HL-60 (cell line): ENCODE measurements around the gene EPHA2.

ENCODE experiments used
- DNase-seq, 2 experiments: peaks; one replicate each; pipeline ENCODE4 v3.0.0-alpha.2; 2010 to 2020; ENCODE audit warnings: low read depth in 1 of 2, low spot score in 1 of 2
- H3K27ac ChIP-seq: fragments of 250-450 bp; sonication (Bioruptor Pico); replicated peaks from 2 replicates; pipeline ENCODE4 v1.5.1; 2020; ENCODE audit warnings: mild to moderate bottlenecking, moderate library complexity
- H3K27me3 ChIP-seq: fragments of 250-450 bp; sonication (Bioruptor Pico); 2 replicates; pipeline ENCODE4 v1.5.1; 2021; ENCODE audit warnings: mild to moderate bottlenecking, moderate library complexity; ENCODE audit not compliant: insufficient read depth, poor library complexity, severe bottlenecking
- H3K4me3 ChIP-seq: replicated peaks from 2 replicates; pipeline ENCODE4 v1.5.1; 2011; ENCODE audit warnings: mild to moderate bottlenecking, control low read depth, low read length; ENCODE audit not compliant: insufficient read depth
- GABPA ChIP-seq: IDR thresholded peaks from 2 replicates; pipeline ENCODE4 v1.6.1; 2012; ENCODE audit warnings: low read depth
- POLR2AphosphoS5 ChIP-seq: IDR thresholded peaks from 2 replicates; pipeline ENCODE4 v1.6.1; 2012; ENCODE audit warnings: low read depth
- SPI1 ChIP-seq: IDR thresholded peaks from 2 replicates; pipeline ENCODE4 v1.6.1; 2012; ENCODE audit warnings: low read depth, mild to moderate bottlenecking, borderline replicate concordance
- long read RNA-seq: library from polyadenylated mRNA; unstranded; transcript quantifications from one replicate; pipeline ENCODE4 v2.0.0, GENCODE V29; 2020
- TF ChIP-seq, protein P1 (sequence below): IDR thresholded peaks from one replicate; pipeline ENCODE4 v1.5.1; 2011; ENCODE audit warnings: low read length, control low read depth, inconsistent platforms; ENCODE audit not compliant: insufficient read depth
- TF ChIP-seq, protein P2 (sequence below): IDR thresholded peaks from 2 replicates; pipeline ENCODE4 v1.6.1; 2012; ENCODE audit warnings: low read depth; ENCODE audit not compliant: insufficient replicate concordance

EPHA2 gene
- long read RNA-seq = 0 reads

DNA sequence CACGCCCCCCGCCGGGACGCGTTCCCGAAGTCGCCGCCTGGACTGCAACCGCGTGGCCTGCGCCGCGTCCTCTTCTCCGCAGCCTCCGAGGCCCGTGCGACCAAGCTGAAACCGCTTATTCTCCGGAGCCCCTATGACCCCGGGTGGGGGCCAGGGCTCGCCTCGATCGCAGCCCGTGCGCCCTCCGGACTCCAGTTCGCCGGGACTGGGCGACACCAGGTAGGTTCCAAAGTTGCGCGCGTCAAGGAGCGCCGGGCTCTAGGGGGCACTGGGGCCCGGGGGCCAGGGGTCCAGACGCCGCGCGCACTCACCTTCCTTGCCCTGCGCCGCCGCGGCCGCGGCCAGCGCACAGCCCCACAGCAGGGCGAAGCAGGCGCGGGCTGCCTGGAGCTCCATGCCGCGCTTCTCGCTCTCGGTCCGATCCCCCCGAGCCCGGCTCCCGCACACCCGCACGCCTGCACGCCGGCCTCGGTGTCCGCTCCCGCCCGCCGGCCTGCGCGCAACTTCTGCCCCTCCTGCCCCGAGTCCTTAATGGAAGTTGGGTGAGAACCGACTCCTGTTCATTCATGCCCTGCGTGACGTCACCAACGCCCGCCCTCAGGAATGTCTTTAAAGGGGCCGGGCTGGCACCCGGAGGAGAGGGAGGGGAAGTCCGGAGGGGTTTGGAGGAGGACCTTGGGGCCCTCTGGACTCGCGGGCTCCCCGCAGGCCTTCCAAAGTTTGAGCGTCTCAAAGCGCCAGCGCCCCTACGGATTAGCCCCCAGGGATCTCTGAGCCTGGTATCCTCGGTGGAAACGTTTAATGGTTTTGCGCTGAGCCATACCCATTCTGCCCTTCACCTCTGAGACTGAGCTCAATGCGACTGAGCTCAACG, at the start of gene EPHA2:
TSS of gene EPHA2 (minus strand) at position 533 of the 874 bp plus-strand sequence. CDS start at position 396, 137 bp downstream.
- TF ChIP-seq, protein P1, sequence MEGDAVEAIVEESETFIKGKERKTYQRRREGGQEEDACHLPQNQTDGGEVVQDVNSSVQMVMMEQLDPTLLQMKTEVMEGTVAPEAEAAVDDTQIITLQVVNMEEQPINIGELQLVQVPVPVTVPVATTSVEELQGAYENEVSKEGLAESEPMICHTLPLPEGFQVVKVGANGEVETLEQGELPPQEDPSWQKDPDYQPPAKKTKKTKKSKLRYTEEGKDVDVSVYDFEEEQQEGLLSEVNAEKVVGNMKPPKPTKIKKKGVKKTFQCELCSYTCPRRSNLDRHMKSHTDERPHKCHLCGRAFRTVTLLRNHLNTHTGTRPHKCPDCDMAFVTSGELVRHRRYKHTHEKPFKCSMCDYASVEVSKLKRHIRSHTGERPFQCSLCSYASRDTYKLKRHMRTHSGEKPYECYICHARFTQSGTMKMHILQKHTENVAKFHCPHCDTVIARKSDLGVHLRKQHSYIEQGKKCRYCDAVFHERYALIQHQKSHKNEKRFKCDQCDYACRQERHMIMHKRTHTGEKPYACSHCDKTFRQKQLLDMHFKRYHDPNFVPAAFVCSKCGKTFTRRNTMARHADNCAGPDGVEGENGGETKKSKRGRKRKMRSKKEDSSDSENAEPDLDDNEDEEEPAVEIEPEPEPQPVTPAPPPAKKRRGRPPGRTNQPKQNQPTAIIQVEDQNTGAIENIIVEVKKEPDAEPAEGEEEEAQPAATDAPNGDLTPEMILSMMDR = no peak
- peak within 1 kb of the TSS; percentile 16 for H3K4me3 ChIP-seq
- DNase-seq = peak in 1 of 2 experiments; percentile 39
- H3K27me3 ChIP-seq = peaks cover 30% of the 10 kb centered on the region
- no peak within 1 kb of the TSS for H3K27ac ChIP-seq

DNA sequence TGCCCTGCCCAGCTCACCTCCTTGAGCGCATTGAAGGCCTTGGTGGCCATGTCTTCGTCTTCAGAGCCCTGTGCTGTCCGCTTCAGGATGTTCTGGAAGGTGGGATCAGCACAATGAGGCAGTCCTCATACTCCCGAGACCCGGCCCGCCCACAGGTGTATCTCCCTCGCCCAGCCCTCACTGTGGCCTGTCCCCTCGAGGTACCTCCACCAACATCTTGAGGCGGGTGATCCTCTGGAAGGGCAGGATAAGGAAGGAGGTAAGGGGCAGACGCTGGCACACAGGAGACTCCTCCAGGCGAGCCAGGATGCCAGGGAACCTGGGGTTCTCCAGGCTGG, 49.4 kb upstream of the EPHA2 start:
- DNase-seq = no peak
- H3K4me3 ChIP-seq = no peak overlapping the region
- TF ChIP-seq SPI1 (no peak), POLR2AphosphoS5 (no peak), GABPA (no peak)
- TF ChIP-seq, protein P2, sequence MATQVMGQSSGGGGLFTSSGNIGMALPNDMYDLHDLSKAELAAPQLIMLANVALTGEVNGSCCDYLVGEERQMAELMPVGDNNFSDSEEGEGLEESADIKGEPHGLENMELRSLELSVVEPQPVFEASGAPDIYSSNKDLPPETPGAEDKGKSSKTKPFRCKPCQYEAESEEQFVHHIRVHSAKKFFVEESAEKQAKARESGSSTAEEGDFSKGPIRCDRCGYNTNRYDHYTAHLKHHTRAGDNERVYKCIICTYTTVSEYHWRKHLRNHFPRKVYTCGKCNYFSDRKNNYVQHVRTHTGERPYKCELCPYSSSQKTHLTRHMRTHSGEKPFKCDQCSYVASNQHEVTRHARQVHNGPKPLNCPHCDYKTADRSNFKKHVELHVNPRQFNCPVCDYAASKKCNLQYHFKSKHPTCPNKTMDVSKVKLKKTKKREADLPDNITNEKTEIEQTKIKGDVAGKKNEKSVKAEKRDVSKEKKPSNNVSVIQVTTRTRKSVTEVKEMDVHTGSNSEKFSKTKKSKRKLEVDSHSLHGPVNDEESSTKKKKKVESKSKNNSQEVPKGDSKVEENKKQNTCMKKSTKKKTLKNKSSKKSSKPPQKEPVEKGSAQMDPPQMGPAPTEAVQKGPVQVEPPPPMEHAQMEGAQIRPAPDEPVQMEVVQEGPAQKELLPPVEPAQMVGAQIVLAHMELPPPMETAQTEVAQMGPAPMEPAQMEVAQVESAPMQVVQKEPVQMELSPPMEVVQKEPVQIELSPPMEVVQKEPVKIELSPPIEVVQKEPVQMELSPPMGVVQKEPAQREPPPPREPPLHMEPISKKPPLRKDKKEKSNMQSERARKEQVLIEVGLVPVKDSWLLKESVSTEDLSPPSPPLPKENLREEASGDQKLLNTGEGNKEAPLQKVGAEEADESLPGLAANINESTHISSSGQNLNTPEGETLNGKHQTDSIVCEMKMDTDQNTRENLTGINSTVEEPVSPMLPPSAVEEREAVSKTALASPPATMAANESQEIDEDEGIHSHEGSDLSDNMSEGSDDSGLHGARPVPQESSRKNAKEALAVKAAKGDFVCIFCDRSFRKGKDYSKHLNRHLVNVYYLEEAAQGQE = no peak
- TF ChIP-seq, protein P1 = no peak
- no peaks in the 10 kb centered on the region for H3K27me3 ChIP-seq
- no peak overlapping the region for H3K27ac ChIP-seq

DNA sequence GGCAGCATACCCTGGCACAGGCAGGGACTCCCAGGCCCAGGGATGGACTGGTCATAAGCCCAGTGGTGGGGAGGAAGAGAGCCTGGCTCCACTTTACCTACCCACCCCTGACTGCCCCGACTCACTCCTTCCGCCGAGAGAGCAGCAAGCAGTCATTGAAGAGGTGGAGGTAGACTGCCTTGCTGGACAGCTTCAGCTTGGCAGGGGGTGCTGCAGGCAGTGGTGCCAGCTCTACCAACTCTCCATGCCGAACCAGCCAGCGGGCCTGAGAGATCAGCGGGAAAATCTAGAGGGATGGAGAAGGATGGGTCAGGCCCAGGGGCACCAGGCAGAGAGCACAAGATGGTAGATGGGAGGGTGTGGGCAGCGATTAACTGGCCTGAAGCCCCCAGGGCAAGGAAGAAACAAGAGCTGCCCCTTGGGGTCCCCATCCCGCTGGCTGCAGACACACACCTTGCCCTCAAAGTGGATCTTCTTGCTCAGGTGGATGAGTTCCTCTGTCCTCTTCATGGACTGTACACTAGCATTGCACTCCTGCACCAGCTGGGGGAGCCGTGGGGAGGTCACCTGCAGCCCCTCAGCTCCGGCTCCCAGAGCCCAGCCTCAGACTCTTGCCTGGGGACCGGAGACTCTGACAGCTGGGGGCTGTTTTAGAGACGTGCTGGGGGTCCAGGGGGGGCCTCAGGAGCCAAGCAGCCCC, 48.9 kb upstream of the EPHA2 start:
- TF ChIP-seq, protein P2 = no peak
- TF ChIP-seq GABPA = no peak
- TF ChIP-seq, protein P1 = no peak
- Histone ChIP-seq H3K27me3 (no peaks in the 10 kb centered on the region), H3K4me3 (no peak overlapping the region), H3K27ac (no peak overlapping the region)
- DNase-seq = peak in 1 of 2 experiments; percentile 36
